Gastrocnemius medialis (tissue), 4 donors: ENCODE results near the gene SLC22A17.

Experiments
- CTCF ChIP-seq, 5 experiments: fragments of 450-650 bp in 3 of 5; fragments of 200-600 bp in 2 of 5; sonication (generic) in 2 of 5; IDR thresholded peaks in 4 of 5; conservative IDR thresholded peaks in 1 of 5; 1 replicate in 4 of 5; 2 replicates in 1 of 5; pipeline ENCODE4 v1.5.1; 2016 to 2019; ENCODE audit warnings: antibody characterized with exemption in 5 of 5, mild to moderate bottlenecking in 3 of 5, moderate library complexity in 3 of 5
- POLR2A ChIP-seq, 2 donors: fragments of 450-650 bp; IDR thresholded peaks; one replicate each; pipeline ENCODE4 v1.6.1; 2017; ENCODE audit warnings: antibody characterized with exemption in 2 of 2, mild to moderate bottlenecking in 2 of 2, moderate library complexity in 2 of 2

GRCh38 chr14:23346693-23347405 lies 5.8 kb downstream of the SLC22A17 start:
- TF ChIP-seq CTCF (IDR thresholded peaks at IDR 0.05 in 4 of 5, conservative IDR thresholded peaks at IDR 0.05 in 1 of 5) (no peak), POLR2A (IDR thresholded peaks at IDR 0.05) (no peak)
